T-helper 9 cell (primary cell): ENCODE data around the gene CD24.
"Not testable (repeated sequence)": the region's sequence is repeated elsewhere in the genome, so short reads cannot be mapped to it uniquely, and the experiment has no call there.

ENCODE experiments used
- DNase-seq: peaks from one replicate; pipeline ENCODE4 v3.0.0-alpha.2; 2020
- total RNA-seq, 2 donors: gene quantifications; one replicate each; lab custom pipeline; 2026; lab: John Stamatoyannopoulos, UW

The CD24 gene, protein sequence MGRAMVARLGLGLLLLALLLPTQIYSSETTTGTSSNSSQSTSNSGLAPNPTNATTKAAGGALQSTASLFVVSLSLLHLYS
- 0 to 0.48 reads per million in 2 donors for total RNA-seq

DNA sequence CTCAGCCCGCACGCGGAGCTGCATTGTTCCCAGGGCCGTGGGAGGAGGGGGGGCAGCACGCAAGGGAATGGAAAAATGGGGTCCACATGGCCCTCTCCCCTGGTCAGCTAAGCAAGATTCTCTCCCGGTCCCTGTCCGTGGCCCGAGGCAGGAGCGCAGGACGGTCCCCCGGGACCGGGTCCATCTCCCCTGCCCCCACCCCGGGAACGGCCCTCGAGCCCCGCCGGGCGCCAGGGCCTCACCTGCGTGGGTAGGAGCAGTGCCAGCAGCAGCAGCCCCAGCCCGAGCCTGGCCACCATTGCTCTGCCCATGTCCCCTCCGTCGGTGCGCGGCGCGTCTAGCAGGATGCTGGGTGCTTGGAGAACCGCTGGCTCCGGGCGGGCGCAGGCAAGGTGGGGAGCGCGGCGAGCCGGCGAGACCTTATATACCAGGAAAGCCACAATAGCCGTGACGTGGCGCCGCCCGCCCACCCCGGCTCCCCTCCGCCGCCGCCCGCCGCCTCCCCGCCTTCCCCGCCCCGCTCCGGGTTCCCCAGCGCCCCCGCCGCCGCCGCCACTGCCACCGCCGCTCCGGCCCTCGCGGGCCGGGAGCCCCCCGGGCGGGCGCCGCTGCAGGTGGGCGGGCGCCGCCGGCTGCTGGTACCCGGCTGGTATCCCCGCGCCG, at the start of gene CD24:
Gene CD24 (minus strand): TSS at position 394 of the 663 bp plus-strand sequence. CDS start 83 bp downstream, at position 311.
- DNase-seq, result no peak

DNA sequence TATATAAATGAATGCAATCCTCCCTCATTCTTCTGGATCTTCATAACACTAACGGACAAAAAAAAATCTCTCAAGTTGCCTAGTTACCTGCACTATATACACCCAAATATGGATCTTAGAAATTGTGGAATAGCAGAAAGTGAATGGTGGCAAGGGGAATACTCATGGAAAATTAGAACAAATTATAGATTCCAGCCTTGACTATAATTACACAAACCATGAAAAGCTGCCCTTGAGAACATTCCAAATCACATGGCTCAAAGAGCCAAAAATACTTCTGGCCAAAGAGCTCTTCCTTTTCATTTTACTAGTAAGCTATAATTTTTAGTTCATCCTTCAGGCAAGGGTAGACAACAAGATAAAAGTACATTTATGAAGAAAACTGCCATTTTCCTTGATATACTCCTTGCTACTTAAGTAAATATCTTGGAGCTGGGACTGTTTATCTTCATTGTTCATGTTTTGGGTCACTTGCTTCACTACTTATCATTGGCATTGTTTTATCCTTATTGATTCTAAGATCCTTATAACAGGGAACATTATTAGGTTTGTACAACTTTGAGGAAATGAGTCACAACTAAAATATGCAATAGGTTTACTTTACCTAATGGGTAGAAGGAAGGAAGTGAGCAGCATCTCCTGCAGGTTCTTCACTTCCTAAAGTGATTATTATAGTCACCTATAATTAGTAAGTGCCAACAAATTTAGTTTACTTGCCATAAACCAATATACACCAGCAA, 47.1 kb upstream of the CD24 start:
- DNase-seq, result no peak

DNA sequence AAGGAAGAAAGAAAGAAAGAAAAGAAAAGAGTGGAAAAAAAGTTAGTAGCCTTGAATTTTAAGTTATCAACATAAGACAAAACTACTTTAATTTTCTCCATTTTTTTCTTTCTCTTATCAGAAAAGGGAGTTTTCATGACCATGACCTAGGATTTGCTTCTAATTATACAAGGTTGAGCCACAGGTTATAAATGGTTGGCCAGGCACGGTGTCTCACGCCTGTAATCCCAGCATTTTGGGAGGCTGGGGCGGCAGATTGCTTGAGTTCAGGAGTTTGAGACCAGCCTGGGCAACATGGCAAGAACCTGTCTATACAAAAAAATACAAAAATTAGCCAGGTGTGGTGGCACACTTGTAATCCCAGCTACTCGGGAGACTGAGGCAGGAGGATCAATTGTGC, 45.7 kb upstream of the CD24 start:
- DNase-seq, result no peak

DNA sequence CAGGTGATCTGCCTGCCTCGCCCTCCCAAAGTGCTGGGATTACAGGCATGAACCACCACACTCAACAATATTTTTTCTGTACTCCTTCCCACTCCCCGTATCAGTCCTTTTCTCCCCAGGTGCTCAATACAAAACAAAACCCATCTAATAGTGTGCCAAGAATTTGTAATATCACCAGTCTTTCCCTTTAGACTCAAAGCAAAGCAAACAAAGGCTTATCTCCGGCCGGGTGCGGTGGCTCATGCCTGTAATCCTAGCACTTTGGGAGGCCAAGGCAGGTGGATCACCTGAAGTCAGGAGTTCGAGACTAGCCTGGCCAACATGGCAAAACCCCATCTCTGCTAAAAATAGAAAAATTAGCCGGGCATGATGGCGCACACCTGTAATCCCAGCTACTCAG, 45.1 kb upstream of the CD24 start:
- not testable (repeated sequence) for DNase-seq

DNA sequence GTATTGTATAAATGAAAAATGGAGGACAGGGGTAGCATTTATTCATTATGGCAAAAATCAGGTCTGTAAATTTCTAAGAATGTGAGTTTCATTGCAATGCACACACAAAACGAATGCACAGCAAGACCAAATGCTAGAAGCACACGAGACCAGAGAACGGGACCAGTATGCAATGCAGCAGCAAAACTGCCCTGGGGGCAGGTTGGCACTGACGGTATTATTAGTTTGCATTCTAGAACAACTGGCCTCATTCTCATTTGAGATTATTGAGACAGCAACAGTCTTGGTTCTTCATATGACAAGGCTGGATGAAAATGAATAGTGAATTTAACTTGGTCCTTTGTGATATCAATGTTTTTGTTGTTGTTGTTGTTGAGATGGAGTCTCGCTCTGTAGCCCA, 44.5 kb upstream of the CD24 start:
- no peak for DNase-seq

DNA sequence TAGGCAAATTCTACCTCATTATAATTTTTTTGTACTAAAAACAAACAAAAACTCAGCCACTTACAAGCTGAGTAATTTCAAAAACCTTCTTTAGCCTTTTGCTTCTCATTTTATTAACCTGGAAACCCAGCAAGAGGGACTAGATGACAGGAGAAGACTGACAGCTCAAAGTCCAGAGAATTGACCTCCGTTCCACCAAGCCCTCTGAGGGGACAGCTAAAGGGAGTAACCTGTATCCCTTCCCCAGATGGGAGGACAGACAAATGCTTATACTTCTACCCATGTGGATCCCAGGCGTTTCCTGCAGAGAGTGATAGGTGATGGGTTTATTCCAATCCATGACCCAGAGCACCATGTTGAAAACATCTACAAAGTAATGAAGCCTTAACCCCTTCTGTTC, 35.0 kb upstream of the CD24 start:
- no peak for DNase-seq

DNA sequence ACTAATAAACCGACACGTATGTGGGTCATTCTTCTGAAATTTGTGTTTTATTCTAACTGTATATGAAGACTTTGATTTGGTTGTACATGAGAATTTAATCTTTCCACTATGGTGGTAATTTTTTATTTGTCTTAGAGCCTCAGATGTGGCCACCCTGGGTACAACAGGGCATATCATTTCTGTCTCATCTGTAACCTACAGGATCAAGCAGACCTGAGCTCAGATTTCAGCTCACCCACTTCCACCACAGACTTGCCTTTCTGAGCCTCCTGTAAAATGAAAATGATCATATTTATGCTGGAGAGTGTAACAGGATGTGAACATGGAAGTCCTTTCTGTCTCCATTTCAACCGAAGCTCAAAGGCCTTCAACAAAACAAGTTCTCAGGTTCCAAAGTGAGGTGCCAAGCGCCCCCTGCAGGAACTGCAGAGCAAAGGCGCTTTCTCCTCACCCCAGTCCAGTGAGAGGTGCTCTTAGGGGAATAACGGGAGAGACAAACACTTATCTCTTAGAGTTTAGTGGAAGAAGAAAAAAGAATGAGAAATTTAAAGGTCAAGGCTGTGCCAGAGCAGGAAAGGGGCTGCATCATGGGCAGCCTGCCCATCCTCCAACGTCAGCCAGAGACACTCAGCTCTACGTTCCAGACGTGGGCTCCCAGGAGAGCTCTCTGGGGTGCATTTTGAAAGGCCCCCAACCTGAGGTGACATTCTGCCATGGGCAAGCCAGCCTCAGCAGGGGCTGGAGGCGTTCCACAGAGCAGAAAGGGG, 23.0 kb upstream of the CD24 start:
- peak; percentile 29 for DNase-seq

DNA sequence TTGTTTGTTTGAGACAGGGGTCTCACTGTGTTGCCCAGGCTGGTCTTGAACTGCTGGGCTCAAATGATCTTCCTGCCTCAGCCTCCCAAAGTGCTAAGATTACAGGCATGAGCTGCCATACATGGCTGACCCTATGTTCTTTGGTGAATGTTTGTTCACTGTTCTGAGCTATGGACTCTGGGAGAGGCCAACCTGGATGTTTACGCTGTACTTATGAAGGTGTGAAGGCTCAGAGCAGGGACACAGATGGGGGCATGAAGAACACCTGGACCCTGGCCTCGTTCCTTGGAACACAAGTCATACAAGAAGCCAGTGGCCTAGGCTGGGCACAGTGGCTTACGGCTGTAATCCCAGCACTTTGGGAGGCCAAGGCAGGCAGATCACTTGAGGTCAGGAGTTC, 21.1 kb upstream of the CD24 start:
- DNase-seq, result no peak

DNA sequence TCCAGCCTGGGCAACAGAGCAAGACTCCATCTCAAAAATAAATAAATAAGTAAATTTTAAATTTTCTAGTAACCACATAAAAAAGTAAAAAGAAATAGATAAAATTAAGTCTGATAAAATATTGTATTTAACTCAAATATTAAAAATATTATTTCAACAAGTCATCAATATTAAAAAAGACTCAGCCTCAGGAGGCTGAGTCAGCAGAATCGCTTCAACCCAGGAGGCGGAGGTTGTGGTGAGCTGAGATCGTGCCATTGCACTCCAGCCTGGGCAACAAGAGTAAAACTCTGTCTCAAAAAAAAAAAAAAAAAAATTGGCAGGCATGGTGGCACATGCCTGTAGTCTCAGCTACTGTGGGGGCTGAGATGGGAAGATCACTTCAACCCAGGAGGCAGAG, 15.2 kb upstream of the CD24 start:
- not testable (repeated sequence) for DNase-seq

DNA sequence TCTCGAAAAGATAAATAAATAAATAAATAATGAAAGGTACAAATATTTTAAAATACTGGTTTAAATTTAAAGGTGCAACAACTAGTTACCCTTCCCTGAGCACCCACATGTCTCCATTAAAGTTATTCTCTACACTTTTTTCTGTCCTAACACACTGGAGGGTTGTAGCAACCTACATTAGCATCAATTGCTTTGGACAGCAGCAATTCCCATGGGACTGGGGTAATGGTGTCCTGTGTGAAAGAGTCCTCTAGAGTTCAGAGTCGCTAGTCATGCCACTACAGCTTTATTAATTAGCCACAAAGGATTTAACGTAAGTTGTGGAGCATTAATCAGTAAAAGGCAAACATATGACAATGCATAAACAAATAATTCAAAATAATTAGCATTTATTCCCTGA, 14.1 kb upstream of the CD24 start:
- DNase-seq, result no peak

DNA sequence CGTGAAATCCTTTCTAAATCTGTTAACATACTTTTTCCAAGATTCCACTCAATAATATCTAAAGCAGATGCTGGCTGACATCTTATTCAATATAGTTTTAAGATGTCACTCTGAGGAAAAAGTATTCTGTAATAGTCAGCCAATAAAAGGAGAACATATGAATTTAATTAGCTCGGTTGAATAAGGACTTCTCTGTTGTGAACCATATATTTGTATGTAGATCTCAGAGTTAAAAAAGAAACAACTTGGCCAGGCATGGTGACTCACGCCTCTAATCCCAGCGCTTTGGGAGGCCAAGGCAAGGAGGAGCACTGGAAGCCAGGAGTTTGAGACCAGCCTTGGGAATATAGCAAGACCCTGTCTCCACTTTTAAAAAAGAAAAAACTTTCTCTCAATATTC, 7.4 kb upstream of the CD24 start:
- DNase-seq, result no peak

DNA sequence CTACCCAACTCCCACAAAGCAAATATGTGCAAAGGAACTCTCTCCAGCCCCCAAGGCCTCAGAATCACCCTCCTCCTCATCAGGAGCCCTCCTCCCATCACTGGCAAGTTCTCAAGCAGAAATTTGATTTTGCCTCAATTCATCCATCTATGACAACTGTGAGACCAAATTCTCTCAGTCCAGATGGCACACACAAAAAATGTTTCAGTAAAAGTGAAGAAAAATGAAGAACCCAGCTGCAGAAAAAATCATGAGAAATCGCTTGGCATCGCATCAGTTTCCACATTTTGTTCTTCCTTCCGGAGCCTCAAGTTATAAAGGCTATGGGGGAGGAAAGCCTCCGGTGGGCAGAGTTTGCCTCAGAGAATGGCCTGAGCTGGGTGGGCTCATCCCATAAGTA, 6.4 kb upstream of the CD24 start:
- no peak for DNase-seq

DNA sequence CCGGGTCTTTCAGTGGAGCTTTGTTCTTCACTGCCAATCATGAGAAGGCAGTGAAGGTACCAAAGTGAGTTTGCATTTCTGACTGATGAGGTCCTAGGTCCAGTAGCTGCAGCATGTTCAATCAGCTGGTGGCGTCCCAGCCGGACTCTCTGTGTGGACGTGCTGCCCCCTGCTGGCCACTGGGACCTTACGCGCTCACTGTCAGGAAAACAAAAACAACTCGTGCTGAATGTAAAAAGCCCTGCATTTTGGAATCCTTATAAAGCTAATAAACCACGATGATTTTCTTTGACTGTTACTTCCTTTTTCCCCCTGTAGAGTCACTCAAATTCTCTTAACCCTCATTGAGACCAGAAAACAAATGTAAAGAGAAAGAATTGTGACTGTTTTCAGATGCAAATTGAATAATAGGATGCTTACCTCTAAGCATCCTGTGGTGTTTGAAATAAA, 4.9 kb upstream of the CD24 start:
- peak; percentile 78 for DNase-seq

DNA sequence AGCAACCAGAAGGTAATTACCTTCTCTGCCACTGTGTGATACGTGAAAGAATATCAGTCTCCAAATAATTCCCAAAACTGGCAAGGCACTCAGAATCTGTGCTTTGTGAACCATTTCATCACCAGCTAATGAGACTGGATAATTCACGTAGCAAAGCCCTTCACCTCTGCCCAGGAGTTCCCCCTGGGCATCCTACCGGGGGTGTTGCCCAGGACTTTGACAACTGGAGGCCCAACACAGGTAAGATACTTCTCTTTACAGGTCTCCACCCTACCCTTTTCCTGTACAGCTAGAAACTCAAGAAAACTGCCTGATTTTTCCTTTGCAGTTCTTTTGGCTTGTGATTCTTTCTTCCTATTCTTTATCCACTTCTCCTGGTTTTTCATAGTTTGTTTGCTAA, 2.7 kb upstream of the CD24 start:
- DNase-seq, result no peak

DNA sequence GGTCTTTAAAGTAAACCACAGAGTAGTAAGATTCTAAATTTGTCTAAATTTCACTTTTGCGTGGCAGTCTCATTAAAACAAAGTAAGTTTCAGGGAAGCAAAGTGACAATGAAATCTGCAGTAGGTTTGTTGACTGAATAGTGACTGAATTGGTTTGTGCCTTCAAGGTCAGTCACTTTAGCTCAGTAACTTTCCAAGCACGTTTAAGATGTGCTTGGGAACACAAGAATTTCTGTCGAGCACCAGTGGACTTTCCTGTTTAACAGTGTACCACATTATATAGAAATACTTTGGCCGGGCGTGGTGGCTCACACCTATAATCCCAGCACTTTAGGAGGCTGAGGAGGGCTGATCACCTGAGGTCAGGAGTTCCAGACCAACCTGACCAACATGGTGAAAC, 1.7 kb upstream of the CD24 start:
- no peak for DNase-seq

DNA sequence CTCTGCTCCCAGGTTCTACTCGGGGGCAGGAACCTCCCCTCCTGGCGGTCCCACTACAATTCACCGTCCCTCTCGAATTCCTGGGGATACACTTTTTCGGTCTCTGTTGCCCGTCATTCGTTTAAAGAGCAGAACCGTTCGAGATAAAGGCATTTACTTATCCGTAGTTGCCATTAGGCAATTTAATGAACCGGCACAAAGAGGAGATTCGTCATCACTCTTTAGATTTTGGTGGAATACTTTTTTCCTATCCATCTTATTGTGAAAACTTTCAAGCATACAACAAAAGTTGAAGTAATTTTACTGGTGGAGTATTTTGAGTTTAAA, 1.2 kb upstream of the CD24 start:
- no peak for DNase-seq

DNA sequence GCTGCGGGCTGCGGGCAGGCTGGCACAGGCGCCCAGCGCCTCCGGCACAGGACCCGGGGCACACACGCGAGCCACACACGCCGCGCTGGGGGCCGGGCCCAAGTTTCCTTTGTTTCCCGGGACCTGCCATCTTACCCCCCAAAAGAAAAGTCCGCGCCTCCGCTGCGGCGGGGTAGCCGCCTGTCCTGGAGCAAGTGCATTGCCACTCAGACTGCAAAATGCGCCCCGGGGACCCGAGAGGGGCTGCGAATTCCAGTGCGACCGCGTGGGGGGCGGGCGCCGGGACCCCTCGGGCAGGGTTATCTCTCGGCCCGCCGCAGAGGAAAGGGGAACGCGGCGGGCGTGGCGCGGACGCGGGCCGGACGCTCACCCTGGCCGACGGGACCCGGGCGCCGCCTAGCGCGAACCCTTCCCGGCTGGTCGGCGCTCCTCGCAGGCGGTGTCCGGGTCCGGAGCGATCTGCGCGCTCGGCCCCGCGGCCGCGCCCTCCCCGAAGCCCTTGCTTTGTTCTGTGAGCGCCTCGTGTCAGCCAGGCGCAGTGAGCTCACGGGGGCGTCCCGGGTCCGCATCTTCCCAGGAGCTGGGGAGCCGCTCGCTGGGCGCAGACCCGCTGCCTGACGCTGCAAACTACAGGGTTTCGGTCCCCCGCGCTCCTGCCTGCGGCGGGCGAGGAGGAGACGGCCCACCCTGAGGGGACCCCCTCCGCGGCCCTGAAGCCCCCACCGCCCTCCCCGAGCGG, 639 bp upstream of the CD24 start:
- DNase-seq, result no peak

DNA sequence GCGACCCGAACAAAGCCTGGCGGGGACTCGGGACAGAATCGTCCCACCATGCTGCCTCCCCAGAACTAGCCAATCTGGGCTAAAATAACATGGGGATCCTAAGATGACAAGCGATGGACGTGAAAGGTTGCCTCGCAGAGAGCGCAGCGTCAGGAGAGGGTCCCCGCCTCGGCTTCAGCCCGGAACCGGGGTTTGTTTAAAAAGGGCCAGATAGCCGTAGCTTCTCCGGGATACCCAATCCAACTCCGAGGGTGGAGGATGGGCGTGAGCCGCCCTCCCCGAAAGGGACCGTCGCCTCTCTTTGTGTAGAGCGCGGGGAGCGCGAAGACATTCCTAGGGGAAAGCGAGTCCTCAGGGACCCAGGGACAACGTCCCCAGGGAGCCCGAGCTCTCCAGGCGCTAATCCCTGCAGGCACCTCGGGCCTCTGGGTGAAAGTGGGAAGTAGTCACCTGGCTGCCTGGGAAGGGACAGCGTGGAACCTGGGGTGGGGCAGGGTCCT, 643 bp downstream of the CD24 start:
- DNase-seq, result no peak

DNA sequence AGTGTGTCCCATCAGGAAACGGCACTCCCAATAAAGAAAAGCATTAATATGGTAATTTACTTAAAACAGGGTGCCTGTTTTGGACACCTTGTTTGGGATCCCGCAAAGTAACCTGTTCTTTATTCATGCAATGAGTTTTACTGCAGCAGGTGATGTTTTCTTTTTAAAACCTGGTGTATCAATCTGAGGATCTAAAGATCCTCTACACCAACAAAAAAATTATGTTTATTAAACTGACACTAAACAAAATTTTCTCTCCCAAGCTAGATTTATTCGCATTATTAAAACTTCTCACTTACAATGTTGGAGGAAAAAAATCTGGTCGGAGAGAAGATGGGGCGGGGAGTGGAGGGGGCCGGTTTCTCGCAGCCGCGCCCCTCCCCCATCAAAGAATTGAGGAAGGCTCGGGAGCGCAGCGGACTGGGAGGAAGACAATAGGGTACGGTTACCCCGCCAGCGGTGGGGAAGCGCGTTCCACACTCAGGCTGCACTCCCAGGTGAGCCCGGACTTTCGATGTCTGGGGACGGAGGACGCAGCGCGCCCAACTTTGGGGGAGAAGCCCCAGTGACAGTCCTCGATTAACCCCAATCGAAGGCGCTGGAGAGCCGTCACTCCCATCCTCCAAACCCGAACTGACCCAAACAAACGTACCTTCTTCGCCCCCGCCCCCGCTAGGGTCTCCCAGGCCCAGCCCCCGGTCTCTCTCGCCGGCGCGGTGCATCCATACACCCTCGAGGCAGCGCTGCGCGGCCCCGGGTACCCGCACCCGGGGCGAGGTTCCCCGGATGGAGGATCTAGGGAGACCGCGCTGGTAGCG, 1.3 kb downstream of the CD24 start:
- DNase-seq, result no peak

DNA sequence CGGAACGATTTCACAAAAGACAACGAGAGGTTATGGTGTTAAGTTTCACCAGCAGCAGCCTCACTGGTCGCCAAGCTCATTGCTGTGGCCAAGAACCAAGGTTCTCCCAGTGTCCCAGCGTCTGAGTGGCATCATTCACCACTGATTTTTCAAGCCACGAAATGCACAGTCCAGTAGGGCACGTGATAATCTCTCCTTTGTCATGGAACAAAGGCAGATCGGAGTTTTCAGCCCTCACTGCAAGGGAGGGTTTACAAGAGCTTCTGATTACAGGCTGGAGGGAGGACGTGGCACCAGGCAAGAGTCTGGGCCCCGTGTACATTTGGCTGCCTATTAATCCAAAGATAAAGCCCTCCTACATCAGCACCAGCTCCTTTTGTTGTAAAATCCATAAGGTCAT, 2.0 kb downstream of the CD24 start:
- no peak for DNase-seq

DNA sequence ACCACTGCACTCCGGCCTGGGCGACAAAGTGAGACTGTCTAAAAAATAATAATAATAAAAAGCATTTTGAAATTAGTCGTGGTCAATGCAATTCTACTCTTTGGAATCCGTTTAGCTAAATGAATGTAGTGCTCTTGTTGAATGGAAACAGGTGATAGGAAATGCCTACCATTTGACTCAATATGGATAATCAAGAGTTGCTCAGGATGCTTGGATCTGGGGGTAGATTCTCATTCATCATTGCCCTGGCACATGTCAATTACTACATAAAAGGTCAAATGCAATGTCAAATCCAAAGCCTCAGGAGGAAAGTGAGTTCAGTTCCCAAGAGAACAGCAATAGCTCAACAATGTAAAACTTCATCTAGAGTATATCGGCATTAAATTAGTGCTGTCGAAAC, 3.8 kb downstream of the CD24 start:
- not testable (repeated sequence) for DNase-seq
